GM03348 (cell line): ENCODE results near the gene LEFTY1.
A peak's percentile ranks its signal among the peaks of the same experiment; 100 is the strongest.
"Not testable (repeated sequence)": the region's sequence is repeated elsewhere in the genome, so short reads cannot be mapped to it uniquely, and the experiment has no call there.

ENCODE experiments used
- DNase-seq: peaks from one replicate; pipeline ENCODE4 v3.0.0; 2012; ENCODE audit warnings: low spot score

Gene LEFTY1

DNA sequence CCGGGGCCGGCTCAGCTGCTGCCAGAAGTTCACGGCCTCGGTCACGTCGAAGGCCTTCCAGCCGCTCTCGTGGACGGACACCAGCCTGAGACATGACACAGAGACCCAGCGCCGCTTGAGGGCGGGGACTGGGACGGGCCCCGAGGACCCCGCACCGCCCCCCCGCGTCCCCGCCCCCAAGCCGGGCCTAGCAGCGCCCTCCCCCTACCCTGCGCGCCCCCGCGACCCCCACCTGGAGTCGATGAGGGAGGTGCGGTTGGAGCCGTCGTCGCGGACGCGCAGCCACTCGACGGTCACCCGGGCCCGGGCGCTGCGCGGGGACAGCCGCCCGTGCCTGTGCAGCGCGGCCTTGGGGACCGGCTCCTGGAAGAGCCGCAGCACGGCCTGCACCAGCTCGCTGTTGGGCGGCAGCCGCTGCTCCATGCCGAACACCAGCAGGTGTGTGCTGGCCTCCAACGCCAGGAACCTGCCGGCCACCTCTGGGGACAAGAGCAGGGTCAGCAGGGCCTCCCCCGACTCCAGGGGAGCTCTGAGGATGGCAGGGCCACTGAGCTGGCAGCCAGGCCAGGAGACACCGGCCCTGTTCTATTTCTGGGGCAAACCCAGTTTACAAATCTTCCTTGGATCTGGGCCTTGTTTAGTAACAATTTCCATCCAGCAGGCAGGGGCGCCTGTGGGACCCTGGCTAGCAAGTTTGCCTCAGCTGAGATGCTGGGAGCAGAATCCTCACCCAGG lies 1.2 kb downstream of the LEFTY1 start:
- DNase-seq = not testable (repeated sequence)

DNA sequence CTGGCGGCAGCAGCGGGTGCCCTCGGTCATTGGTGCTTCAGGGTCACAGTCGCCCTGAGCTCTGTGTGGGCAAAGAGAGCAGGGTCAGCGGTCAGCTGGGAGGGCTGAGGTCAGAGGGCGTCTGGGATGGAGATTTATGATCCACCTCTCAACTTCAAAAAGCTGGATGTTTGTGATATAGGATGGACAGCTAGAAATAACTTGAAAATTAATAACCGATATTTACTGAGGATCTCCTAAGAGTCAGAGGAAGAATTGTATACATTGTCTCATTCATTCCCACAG lies 2.0 kb downstream of the LEFTY1 start:
- no peak for DNase-seq

DNA sequence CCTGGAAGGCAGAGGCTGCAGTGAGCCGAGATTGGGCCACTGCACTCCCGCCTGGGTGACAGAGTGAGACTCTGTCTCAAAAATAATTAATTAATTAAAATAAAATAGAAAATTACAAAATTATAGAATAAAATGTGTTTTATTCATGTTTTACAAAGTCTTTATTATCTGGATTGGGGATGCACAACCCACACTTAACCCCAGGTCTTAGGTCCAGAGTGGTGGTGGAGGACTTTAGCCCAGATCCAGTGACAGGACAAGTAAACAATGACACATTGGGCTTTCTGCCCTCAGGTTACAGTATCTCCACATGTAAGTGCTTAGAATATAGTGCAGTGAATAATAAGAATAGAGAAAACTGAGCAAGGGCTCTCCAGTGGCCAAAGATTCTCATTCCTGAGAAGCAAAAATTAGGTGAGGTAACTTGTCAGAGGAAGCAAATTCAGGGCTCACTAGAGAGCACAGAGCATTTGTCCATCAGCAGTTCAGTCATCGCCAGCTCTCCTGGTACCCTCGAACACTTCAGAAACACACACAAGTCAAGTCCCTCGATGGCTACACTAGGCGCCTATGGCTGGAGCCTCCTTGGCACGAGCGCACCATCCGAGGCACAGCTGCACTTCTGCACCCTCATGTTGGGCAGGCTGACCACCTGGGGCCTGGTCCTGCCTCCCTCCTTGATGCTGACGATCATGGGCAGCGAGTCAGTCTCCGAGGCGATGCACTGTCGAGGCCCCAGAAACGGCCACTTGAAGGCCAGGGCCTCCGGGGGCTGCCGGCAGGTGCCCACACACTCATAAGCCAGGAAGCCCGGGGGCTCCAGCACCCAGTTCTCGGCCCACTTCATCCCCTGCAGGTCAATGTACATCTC lies 2.6 kb downstream of the LEFTY1 start:
- DNase-seq = no peak

DNA sequence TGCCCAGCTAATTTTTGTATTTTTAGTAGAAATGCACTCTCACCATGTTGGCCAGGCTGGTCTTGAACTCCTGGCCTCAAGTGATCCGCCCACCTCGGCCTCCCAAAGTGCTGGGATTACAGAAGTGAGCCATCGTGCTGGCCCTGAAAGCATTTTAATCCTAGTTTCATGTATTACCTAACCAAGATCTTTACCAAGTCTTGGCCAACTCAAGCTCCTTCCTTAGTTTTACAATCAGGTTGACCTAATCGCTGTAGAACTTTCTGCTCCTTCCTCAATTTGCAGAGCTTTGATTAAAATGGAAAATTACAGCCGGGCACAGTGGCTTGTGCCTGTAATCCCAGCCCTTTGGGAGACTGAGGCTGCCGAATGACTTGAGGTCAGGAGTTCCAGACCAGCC lies 3.6 kb downstream of the LEFTY1 start:
- no peak for DNase-seq

DNA sequence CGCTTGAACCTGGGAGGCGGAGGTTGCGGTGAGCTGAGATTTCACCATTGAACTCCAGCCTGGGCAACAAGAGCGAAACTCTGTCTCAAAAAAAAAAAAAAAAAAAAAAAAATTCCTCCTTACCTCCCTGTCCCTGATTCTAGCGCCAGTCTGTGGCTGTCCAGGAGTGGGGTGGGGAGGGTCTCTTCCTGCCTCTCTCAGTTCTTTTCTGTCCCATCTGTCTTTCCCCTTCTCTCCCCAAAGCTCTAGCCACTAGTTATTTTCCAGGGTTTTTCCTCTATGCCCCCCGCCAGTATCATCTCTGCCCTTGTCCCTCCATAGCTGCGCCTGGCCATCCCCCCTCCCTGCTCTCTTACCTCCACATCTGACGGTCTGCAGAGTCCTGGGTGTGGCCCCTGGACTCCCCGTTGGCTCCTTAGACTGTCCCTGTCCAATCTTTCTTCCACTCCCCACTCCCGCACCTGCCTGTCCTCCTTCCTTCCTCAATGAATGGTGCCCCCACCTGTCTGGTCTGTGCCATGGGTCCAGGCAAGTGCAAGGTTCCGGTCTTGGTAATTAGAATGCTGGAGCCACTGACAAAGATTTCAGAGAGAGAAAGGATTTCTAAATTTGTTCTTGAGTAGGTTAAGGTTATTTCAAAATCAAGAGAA lies 5.2 kb downstream of the LEFTY1 start:
- DNase-seq = no peak

DNA sequence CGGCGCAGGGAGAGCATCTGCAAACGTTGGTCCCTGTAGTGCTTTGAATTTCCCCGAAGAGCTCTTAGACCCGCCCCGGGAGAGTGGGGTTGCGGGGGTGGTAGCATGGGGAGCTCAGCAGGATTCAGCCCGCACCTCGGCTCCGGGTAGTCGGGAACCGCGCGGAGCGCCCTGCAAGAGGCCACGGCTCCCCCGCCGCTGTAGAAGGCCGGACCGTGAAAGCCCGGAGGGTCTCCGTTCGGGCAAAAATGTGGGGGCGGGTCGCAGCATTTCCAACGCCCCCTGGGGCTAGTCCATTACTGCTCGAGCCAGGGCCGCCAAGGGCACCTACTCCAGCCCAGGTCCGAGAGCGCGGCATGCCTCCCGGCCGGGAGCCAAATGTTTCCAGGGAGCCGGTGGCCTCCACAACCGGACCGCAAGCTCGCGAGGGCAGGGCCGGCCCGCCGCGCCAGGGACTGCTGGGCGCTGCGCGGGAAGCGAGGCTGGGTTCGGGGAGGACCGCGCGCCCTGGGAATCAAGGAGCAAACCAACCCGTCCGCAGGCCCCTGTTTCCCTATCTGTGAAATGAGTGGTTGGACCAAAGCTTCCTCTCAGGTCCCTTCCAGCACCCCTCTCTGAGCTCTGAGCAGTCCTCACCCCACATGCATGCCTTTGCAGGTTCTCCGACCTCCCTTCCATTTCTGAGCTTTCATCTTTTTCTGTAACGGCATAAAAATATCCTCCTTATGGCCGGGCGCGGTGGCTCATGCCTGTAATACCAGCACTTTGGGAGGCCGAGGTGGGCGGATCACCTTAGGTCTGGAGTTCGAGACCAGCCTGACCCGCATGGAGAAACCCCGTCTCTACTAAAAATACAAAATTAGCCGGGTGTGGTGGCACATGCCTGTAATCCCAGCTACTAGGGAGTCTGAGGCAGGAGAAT lies 6.0 kb downstream of the LEFTY1 start:
- DNase-seq = peak; percentile 86

DNA sequence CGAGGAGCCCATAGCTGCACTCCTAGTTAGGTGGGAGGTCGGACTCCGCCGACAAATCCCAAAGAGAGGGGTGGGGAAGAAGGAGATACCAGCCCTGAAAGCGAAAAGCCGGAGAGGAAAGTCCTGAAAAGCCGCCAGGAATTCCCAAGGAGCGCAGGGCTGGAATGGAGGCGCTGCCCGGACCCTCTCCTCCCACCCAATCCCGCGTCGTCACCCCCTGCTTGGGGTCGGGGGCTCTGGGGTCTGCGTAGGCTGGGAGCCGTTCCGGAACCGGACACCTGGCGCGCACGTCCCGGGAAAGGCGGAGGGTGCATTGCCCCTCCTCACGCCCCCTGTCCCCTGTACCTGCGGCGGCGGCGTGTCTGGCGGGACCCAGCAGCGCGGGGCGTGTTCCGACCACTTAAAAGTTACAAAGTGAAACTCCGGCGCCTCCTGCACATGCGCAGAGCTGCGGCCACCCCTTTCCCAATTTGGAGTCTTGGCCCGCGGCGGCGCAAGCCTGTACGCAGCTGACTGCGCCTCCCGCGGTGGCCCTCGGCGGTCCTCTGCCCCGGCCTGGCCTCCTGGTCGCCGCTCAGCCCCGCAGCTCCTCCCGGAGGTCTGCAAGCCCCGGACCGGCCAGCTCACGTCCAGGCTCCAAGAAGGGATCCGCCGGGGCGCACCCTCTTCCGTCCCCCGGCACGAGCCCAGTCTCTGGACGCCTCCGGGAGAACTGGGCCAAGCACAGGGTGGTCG lies 6.8 kb downstream of the LEFTY1 start, which contains the start of gene TMEM63A:
TMEM63A (minus strand) TSS at position 422 of the 735 bp plus-strand sequence. CDS start 4,800 bp downstream, outside the sequence.
- peak; percentile 98 for DNase-seq

DNA sequence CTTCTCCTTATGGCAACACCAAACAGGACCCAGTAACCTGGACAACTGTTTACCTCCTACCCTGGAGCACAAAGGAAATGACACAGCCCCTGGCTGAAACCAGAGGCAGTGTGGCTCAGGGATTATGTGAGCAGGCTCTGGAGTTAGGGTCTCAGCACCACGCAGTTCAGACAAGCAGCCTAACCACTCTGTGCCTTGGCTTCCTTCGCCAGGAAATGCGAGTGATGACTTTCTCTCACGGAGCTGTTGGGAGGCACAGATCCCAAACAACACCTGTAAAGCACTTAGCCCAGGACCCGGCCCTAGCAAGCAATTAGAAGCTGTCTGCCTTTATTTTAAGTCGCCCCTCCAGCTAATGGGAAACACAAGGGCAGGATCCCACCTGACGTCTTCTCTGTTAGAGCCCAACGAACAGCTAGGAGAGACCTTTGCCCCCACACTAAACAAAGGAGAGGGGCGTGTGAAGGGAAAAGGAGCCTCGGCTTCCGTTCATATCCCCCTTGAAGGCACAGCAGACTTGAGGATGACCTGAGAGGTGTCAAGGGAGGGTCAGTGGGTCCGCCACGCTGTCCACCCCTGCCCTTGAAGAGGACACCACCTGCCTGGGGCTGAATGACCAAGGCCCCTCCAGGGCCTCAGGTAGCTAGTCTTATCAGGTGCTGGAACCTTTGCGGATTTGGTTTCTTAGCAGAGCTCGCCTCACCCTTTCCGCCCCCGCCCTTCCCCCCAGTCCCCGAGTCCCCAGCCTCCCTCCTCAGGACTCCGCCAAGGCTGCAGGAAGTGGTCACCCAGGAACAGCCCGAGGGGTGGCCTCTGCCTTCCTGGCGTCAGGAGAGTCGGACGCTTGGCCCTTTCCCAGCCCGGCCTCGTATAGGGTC lies 7.6 kb downstream of the LEFTY1 start:
- peak; percentile 76 for DNase-seq

DNA sequence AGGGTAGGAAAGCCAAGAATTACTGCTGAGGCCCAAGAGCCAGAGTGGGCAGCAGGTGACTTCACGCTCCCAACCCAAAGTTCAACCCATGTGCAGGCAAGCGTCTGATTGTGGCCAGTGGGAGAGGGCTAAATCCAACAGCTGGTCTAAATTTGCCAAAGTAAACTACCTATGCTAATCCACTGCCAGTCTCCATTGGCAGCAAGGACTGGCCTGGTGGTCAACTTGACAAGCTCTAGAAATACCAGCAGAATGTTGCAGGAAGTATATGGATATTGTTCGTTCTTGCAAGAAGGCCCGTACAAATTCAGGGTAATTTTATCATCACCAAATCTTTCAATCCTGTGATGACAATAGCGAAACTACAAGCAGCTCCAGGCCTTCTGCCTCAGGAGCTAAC lies 8.3 kb downstream of the LEFTY1 start:
- no peak for DNase-seq

DNA sequence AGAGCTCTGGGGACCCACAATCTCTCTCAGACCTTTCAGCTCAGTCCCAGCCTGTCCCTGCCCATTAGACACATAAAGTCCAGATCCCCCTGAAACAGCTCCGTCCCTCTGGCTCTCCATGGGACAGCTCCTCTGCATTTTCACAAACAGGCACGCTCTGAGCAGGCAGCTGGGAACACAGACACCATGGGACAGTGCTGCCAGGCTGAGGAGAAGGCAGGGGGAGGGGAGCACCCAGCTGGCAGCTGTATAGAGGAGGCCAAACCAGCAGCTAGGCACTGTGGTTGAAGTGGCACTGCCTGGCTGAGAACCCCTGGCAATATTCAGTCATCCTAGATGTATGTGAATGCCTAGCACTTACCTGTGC lies 8.7 kb downstream of the LEFTY1 start:
- no peak for DNase-seq

DNA sequence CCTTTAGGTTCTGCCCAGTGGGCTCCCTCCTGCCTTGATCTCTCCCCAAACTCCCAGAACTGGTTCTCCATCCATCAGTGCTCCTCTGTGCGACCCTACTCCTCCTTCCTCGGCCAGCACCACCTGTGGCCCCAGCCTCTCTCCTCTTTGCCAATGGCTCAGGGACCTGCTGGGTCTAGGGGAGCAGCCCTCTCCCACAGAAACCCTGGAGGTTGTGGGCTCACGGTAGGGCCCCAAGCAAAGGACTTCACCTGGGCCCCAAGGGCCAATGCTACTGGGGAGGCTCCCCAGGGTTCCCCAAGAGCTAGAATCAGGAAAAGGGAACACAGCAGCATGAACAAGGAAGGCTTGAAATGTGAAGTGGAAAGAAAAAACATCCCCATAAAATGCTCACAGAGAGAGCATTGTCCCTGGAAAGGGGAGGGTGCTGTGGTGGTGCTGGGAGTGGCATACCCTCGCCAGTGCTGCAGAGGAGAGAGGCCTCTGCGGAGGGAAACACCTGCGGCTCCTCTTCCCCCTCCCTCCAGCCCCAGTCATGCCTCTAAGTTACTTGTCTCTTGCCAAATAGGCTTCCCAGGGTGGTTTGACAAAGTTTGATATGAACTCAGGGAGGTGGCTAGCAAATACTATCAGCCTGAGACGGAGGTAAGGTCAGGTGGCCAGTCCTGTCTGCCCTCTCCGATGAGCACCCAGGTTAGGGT lies 9.3 kb downstream of the LEFTY1 start:
- DNase-seq = no peak

DNA sequence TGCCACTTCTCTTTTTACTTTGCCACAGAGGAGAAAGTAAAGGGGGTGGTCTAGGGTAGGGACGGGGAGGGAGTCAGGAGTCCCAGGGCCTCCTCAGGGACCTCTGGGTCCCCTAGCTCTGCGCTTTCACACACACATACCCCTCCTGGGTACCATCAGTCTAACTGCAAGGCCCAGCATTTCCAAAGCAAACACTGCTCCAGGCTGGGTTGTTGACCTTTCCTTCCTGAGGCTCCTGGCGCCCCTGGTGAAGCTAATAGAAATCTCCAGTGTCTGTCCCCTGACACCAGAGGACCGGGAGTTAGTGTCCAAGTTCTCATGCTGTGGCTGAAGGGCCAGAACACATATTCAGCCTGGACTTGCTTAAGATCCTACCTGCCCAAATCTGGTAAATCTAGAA lies 10.7 kb downstream of the LEFTY1 start:
- no peak for DNase-seq

DNA sequence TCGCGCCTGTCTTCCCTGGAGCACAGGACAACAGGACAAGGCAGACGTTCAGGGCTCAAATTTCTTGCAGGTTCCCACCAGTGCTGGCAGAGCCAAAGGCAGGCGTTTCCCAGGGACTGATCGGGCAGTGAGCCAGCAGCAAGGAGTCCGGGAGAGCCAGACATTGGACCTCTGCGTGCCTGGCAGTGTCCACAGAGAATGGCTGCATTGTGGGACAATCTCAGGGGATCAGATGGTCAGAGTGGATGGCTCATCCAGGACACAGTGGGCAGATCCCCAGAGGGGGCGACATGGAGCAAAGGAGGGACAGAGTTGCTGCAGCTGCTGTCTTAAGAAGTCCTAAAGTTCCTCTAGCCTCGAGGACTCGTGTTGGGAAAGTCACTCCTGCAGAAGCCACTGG lies 11.4 kb downstream of the LEFTY1 start:
- DNase-seq = peak; percentile 57

DNA sequence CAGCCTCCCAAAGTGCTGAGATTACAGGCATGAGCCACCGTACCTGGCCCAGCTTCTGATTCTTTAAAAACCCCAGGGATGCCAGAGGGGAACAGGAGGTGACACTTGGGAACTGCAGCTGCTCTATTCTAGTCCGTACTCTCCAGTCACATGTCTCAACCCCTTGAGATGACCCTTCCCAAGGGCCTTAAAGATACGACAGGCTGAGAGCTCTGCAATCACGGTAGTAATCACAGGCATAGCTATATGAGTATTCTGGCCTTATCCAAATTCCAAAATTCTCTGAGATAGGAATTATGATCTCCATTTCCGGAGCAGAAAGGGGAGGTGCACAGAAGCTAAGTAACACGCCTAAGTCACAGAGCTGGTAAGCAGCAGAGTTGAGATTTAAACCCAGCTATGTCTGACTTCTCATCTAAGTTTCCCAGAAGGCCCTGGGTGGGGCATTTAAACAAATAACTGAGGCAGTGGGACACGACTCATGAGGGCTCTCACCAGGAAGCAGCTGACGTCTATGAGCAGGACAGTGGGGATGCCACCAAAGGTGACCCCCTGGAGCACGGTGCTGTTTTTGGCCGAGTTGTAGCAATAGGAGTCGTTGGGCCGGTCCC lies 11.9 kb downstream of the LEFTY1 start:
- DNase-seq = no peak

DNA sequence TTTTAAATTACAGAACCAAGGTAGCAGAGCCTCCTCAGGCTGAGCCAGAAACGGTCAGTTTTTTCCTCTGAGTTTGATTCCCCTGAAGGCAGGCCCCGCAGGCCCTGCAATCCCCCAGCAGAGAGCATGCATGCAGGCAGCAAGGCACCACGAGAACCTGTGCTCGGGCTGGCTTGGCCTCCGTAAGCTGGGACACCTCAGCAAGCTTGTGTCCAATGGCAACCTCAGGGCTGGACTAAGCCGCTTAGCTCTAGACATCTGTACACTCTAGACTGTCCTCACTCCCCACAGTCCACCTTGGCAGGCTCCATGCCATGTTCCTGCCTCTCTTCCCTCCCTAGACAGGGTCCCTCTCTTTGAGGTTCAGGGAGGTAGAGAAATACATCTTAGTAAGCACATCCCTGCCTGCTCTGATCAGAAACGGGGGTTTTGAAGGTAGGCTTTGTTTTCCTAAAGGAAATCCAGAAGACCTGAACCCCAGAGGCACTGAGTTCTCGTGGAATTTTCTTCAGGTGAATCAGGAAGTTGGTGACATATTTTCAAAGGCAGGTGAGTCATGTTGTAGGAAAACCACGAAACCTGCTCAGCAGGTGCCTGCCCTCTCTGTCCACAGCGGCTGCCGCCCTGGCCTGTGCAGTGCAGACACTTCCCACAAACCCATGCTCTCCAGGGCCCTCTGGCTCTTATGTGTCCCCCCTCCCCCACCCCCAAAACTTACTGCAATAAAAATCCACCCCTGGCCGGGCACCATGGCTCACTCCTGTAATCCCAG lies 13.7 kb downstream of the LEFTY1 start:
- no peak for DNase-seq

DNA sequence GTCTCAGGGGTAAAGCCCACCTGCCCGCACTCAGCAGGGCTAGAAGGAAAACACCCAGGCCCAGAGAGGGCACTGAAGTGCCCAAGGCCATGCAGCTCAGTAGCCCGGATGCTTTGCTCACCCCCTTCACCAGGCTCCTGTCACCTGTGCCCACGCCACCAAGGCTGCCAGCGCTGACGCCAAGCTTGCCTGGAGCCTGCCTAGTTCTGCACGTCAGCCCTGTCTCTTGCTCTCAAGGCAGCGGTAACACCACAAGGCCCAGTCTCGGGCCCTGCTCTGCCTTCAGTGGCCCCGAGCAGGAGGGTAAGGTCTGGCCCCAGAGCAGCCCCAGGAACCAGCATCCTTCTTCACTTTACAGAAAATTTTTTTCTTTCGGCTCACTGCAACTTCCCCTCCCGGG lies 14.5 kb downstream of the LEFTY1 start:
- DNase-seq = no peak

DNA sequence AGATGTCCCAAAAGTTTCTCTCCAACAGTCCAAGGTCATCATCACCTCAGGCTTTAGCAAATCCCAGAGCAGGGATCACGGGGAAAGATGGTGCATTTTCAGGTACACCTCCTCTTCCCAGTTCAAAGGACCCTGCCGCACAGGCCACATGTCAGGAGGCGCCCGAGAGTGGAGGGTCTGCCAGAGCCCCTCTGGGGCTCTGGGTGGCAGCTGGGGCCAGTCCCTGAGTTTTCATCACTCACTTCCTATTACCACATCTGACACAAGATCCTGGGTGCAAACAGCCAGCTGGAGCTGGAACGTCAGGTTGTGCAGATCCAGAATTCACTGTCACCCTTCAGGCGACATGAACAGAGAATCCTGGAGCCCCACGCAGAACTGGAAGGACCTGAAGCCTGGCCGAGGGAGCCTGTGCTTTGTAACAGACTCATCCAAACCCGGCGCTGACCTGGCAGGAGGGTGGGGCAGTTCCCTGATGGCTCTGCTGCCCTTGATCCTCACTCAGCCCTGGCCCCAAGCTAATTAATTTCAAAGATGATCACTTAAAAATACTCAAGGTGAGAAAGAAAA lies 15.6 kb downstream of the LEFTY1 start:
- no peak for DNase-seq

DNA sequence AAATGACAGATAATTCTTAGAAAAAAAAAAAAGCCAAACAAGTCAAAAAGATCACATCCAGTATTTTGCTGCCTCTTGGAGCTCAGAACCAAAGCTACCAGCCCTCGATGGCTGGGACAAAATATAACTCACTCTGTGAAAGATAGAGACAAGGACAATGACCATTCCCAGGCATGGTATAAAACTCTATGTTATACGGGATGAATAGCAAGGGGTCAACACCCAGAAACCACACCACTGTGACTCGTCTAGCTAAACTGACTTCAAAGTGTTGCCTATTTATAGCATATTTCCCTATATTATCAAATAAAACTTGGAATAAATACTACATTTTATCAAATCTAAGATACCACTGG lies 16.9 kb downstream of the LEFTY1 start:
- DNase-seq = no peak
